GM12872 (cell line): ENCODE results near the gene LMF2.

Experiments used
- TF ChIP-seq, protein P1 (sequence below): IDR thresholded peaks from 3 replicates; pipeline ENCODE4 v1.5.1; 2011; ENCODE audit warnings: low read depth, mild to moderate bottlenecking, low read length, moderate library complexity; ENCODE audit not compliant: insufficient read depth

Gene LMF2

DNA sequence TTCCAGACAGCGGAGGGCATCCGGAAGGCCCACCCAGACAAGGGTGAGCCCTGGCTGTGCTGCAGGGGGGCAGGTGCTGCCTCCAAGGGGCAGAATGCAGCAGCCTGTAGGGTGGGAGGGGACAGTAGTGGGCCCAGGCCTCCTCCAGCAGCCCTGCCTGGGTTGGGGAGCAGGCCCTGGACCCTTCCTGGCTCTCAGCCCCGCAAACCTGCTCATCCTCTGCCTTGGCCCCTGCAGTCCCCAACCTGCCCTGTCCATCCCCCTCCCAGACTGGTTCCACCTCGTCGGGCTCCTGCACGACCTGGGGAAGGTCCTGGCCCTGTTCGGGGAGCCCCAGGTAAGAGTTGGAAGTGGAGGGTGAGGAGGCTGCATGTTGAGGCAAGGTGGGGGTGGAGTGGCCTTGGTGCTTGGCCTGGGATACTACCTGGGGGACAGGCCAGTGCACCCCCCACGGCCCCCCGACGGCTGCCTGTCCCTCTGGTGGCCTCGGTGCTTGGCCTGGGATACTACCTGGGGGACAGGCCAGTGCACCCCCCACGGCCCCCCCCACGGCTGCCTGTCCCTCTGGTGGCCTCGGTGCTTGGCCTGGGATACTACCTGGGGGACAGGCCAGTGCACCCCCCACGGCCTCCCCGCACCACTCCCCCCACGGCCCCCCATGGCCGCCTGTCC, 19.4 kb downstream of the LMF2 start:
- TF ChIP-seq, protein P1, sequence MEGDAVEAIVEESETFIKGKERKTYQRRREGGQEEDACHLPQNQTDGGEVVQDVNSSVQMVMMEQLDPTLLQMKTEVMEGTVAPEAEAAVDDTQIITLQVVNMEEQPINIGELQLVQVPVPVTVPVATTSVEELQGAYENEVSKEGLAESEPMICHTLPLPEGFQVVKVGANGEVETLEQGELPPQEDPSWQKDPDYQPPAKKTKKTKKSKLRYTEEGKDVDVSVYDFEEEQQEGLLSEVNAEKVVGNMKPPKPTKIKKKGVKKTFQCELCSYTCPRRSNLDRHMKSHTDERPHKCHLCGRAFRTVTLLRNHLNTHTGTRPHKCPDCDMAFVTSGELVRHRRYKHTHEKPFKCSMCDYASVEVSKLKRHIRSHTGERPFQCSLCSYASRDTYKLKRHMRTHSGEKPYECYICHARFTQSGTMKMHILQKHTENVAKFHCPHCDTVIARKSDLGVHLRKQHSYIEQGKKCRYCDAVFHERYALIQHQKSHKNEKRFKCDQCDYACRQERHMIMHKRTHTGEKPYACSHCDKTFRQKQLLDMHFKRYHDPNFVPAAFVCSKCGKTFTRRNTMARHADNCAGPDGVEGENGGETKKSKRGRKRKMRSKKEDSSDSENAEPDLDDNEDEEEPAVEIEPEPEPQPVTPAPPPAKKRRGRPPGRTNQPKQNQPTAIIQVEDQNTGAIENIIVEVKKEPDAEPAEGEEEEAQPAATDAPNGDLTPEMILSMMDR = no peak

- TF ChIP-seq, protein P1 = no peak
These were observed 20.1 kb downstream of the LMF2 start for GRCh38 chr22:50487290-50488005.

DNA sequence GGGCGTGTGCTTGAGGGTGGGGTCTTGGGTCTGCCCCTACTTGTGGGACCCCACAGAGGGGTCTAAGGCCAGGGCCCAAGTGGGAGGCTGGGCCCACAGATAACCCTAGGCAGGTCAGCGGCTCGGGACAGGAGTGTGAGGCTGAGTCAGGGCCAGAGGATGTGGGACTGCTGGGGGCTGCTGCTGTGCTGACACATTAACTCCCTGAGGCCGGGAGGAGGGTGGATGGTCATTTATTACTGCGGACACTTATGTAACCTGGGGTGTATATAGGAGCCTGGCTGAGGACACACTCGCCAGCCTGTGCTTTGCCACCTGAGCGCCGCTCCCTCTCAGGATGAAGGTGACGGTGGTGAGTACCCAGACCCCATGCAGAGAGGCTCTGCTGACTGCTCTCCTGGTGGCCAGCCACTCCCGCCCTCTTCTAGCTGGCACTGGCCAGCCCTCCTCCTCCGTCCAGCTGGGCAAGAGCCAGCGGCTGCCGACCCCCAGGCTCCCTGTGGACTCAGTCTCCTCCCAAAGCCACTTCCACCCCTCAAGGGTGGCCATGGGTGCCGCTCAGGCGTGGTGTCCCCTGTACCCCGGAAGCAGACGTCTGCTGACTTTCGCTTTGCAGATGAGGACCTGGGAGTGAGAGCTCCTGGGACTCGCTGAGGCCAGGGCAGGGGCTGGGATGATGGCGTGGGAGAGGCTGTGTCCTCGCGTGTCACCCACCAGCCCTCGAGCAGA, 20.8 kb downstream of the LMF2 start, which contains the start of gene MIOX:
MIOX (plus strand) TSS at position 299 of the 729 bp plus-strand sequence; CDS start at position 338, 39 bp downstream.
- TF ChIP-seq, protein P1 = no peak

- TF ChIP-seq, protein P1 = no peak
These were observed 22.0 kb downstream of the LMF2 start for GRCh38 chr22:50485221-50486131.

DNA sequence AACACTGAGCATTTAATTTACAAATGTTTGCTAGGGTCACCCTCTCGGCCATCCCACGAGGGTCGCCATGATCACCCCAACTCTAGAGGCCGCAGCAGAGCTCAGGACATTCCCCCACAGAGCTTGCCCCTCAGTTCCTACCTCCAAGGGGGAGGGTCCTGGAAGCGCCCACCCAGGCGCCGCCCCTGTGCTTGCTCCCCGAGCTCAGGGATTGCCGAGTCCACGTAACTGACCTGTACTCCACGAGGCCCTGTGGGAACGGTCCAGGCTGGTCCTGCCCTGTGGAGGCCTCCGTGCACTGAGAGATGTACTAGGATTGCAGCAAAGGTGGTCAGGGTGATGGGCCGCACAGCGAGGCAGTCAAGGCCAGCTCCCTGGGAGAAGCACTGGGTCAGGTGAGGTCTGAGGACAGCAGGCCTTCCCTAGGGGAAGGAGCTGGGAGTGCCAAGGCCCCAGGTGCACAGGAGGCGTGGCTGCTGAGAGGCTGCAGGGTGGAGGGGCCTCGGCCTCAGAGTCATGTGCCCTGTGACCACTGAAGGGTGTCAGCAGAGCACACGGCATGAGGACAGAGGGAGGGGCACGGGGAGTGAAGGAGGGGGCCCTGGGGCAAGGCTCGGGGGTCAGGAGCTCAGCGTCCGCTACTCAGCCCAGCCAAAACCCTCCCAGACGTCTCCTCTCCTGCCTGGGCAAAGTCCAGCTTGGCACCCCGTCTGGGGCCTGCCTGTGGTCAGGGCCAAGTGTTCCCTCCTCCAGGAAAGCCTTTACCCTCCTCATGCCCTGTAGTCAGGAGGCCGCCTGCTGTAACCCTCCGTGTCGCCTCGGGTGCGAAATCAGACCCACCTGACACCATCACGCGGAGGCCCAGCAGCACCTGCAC, 23.3 kb downstream of the LMF2 start:
- TF ChIP-seq, protein P1 = no peak

DNA sequence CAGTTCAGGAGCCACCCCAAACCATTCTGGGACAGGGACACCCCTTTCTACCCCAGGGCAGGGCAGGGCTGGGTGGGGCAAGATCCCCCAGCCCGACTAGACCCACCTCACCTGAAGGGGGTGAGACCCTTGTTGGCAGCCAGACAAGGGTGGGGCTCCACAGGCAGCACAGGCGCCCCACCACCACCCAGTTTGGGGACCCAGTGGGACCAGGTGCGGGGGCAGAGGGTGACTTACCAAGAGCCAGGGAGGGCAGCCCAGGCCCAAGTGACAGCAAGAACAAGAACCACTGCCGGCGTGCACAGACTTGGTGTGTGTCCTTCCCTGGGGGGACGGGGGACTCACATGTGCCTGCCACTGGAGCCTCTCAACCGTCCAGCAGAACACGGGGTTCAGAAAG, 23.9 kb downstream of the LMF2 start:
- TF ChIP-seq, protein P1 = no peak
